ENCODE measurements around the gene CILP.

CILP gene

DNA sequence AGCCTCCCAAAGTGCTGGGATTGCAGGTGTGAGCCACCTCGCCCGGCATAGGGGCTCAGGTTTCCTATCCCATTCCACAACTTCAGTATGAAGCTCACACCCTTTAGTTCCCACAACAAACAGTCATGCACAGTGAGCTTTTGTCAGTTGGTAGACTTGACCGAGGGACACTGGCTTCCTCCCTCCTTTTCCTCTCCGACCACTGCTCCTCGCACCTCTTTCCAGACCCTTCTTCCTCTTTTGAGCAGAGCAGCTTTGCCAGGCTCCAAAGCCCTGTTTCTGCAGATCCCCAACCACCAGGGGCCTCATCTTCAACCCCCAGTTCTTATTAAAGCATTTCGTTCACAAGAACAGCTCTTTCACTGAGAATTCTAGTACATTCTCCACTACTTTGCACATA, 12.7 kb upstream of the CILP start:
- no peak for DNase-seq

- no peak for DNase-seq
These were observed 11.6 kb upstream of the CILP start for GRCh38 chr15:65222891-65223290.

GRCh38 chr15:65221697-65222096, 10.4 kb upstream of the CILP start:
- DNase-seq: no peak

- no peak for DNase-seq
These were observed 7.9 kb upstream of the CILP start for GRCh38 chr15:65219137-65219536.

DNA sequence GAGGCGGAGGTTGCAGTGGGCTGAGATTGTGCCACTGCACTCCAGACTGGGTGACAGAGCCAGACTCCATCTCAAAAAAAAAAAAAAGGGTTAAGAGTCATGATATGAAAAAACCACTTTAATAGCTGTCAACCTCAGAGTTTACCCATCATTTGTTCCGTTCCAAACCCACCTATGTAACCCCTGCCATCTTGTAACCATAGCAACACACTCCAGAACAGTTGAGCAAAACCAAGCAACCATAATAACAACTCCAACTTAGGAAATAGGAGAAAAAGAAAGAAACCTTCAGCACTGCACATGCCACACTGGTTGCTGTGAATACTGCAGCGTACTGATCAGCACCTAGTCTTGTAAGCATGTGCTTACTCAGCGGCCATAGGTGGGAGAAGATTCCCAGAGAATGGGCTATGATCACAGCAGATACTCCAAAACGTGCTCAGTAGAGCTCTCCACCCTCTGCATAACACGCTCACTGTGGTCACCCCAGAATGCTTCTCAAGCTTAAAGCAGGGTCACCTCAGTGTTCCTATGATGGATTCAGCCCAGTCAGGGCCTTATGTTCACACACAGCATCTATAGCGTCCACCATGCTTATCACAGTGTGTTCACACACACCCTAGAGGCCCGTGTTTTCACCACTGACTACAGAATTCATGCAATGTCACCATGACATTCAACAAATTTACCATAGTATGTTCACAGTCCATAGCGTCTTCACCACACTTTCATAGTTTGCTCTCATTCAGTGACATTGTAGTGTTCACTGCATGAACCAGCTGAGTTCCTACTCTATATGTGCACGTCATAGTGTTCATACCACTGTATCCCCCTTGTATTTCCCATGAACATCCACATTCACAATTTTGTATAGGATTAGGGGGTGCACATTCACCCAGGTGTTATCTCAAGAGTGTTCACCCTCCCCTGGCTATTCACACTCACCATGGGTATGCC, 6.5 kb upstream of the CILP start:
- no peak for DNase-seq

GRCh38 chr15:65215496-65215895, 4.2 kb upstream of the CILP start:
- no peak for DNase-seq

DNA sequence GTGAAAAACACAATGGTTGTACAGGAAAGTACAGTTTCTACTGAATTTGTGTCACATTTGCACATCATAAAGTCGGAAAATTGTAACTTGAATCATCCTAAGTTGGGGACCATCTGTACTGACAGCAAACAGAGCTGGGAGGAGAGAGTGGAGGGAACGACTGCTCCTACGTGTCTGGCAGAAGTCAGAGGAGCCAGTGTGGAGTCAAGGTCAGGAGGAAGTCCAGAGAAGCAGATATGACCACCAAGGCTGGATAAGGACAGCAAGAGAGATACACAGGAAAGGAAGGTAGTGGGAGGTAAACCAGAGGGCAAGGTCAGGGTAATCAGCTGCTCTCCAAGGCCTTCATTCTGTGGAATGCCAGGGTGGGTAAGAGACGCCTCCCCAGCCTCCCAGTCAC, 2.7 kb upstream of the CILP start:
- DNase-seq: no peak

GRCh38 chr15:65213241-65213640, 2.0 kb upstream of the CILP start:
- no peak for DNase-seq

DNA sequence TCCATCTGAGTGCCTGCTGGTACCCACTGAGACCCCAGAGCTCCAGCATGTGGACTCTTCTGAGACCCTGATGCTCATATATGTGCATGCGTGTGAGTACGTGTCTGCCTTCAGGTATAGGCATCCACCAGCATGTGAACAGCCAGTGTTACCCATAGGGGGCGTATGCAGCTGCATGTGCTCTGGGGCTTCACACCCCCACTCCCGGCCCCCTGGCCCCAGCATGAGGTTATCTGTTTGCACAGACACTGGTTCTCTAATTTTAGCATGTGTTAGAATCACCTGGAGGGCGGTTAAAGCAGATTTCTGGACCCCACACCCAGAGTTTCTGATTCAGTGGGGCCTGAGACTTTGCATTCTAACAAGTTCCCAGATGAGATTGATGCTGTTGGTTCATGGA, 824 bp upstream of the CILP start:
- DNase-seq: no peak

DNA sequence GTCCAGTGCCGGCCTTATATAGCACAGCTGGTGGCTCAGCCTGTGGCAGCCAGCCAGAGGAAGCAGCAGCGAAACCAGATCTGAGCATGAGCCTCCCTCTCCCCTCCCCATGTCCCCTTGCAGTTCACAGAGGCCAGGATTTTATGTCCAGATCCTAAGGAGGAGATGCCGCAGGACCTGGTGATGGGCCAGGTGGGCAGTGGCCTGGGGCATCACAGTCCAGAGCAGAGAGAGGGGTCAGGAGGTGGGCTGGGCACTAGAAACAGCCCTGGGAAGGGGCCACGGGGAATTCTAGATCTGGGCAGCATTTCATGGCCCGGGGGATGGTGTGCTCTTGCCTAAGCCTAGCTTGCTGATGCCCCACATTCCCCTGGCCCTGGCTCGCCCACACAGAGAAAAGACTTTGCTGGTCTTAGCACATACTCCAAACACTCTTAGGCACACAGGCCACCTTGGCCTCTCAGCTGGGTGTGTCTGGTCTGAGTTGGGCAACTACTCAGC, 259 bp upstream of the CILP start:
- no peak for DNase-seq

GRCh38 chr15:65209701-65210643, 1.3 kb downstream of the CILP start:
- no peak for DNase-seq

GRCh38 chr15:65208647-65209046, 2.6 kb downstream of the CILP start:
- no peak for DNase-seq

DNA sequence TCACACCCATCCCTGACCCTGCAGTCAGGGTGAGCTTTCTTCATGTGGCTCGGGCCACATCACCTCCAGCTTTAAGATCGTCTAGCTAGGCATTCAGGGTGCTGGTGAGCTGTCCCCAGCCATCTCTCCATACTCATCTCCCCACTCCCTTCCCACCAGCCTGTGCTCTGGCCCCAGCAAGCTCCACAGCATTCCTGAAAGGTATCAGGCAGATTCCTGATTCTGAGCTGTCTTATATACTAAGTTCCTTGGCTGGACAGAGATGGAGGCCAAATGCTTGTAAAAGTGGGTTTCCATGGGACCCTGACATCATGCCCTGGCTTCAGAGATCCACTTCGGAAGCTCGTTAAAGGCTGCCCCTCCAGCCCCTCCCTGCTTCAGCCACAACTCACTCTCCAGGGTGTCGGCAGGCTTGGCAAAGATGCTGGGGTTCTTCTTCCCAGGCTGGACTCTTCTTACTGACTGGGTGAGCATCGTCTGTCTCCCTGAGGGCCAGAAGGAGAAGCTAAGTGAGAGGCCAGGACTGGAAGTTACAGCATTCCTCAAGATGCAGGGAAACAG, 3.9 kb downstream of the CILP start:
- DNase-seq: no peak

GRCh38 chr15:65206750-65207149, 4.5 kb downstream of the CILP start:
- DNase-seq: no peak

DNA sequence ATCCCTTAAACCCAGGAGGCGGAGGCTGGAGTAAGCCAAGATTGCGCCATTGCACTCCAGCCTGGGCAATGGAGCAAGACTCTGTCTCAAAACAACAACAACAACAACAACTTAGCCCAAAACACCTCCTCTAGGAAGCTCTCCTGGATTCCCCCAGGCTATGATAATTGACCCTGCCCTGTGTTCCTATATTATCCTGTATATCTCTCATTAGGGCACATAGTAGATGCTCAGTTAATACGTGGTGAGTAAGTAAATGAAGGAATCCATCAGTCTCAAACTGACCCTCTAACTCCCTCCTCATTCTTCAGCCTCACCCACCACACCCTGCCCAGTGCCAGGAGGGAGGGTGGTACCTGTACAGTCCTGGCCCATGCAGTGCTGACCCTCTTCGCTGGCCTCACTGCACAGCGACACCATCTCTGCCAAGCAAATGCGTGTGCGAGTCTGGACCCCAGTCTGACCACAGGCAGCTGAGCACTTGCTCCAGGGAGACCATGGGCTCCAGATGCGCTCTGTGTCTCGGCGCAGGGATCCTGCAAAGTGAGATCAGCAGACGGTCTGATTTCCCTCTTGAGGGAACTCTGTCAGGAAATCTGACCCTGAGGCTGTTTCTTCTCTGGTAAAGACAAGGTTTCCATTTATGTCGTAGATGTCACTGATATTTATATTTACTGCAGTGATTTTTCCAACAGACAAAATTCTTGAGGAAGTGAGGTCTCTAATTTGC, 6.2 kb downstream of the CILP start:
- DNase-seq: no peak

GRCh38 chr15:65204236-65204930, 6.9 kb downstream of the CILP start:
- no peak for DNase-seq

- DNase-seq: no peak
These were observed 9.4 kb downstream of the CILP start for GRCh38 chr15:65201918-65202317.

DNA sequence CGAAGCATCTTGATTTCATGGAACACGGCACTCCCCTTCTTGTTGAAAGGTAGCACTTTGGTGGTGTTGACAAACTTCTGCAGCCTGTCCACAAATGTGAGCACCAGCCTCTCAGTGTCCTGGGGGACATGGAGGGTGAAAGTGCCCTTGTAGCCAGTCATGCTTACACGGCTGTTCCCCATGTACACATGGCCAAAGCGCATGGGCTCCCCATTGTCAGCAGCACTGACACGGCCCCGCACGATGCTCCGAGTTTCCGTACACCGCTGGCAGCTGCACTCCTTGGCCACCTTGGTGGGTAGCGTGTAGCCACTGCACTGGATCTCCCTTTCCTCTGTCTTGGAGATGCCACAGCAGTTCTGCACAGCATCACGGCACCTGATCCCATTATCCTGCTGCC, 12.7 kb downstream of the CILP start:
- DNase-seq: no peak

- no peak for DNase-seq
These were observed 14.0 kb downstream of the CILP start for GRCh38 chr15:65197337-65197645.

- DNase-seq: no peak
These were observed 14.5 kb downstream of the CILP start for GRCh38 chr15:65196637-65197336.

DNA sequence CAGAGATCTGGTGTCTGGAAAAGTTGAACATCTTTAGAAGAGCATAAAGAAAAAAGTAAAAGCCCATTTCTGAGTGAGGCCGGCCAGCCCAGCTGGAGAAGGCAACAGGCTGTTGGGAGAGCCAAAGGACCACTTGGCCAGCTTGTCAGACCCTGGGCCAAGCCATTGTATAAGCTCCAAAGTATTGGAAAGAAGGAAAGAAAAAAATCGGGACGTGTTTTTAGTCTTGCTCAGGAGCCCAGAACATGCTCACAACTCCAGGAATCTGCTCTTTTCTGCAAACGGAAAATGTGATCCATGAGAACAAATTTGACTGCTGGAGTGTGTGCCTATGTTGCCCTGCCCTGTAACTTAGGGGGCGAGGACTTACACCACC, 15.7 kb downstream of the CILP start:
- no peak for DNase-seq

All from 8988T (cell line).